SU-DHL-6 (cell line): ENCODE results near the gene FUOM.

Experiments
- CTCF ChIP-seq: fragments of 200-600 bp; sonication (generic); IDR thresholded peaks from one replicate; pipeline ENCODE4 v1.5.1; 2017; ENCODE audit warnings: antibody characterized with exemption, mild to moderate bottlenecking, low read length, moderate library complexity; ENCODE audit not compliant: insufficient read depth, poor library complexity, severe bottlenecking
- EZH2phosphoT487 ChIP-seq: fragments of 200-600 bp; sonication (generic), shearing (Covaris generic); conservative IDR thresholded peaks from 2 replicates; pipeline ENCODE4 v1.6.1; 2018; ENCODE audit warnings: mild to moderate bottlenecking, antibody characterized with exemption, low read length, moderate library complexity, mixed read lengths

- no peak for TF ChIP-seq CTCF
- no peak for TF ChIP-seq EZH2phosphoT487
Observed at GRCh38 chr10:133312016-133312768, 45.6 kb downstream of the FUOM start.
